Endothelial cell of umbilical vein (primary cell): ENCODE data around the gene CDC34. TPM values are rescaled to one million over a fixed set of nuclear protein-coding genes. Genes with fewer than 3 reads are reported as not detected.

Source experiments
- BruUV-seq: library from RNA; stranded (reverse); fragments of 400-500 nt; replicated peaks from 2 replicates; lab custom pipeline; 2021; lab: Mats Ljungman, UMichigan
- CTCF ChIA-PET: fragments of 300-600, 350-600 bp; sonication (Branson Sonifier 250); formaldehyde crosslinking; loops from one replicate; lab custom pipeline; 2021; ENCODE audit warnings: antibody characterized with exemption, inconsistent platforms; lab: Charles Lee
- POLR2A ChIA-PET: fragments of 300-600, 350-600 bp; sonication (Branson Sonifier 250); formaldehyde crosslinking; loops from one replicate; lab custom pipeline; 2021; ENCODE audit warnings: antibody characterized with exemption, inconsistent platforms; lab: Charles Lee
- DNase-seq: peaks from one replicate; pipeline ENCODE4 v3.0.0-alpha.2; 2011; ENCODE audit warnings: low read depth, low spot score
- FAIRE-seq: peaks from 2 replicates; lab custom pipeline; 2011; peaks lifted over from hg19 to GRCh38; lab: Jason Lieb, UNC
- H2AFZ ChIP-seq: 2 replicates; pipeline ENCODE4 v1.6.0; 2012; ENCODE audit warnings: low read depth, low read length, control low read depth, inconsistent platforms
- H3K27ac ChIP-seq: 2 replicates; pipeline ENCODE4 v1.5.1; 2011; ENCODE audit warnings: low read depth, mild to moderate bottlenecking, control low read depth, low read length, moderate library complexity; ENCODE audit not compliant: insufficient read depth
- H3K27me3 ChIP-seq, 2 experiments: 2 replicates each; pipeline versions ENCODE4 v1.6.0 to v1.6.1; 2011; ENCODE audit warnings: low read length in 2 of 2, mixed read lengths in 1 of 2; ENCODE audit not compliant: control insufficient read depth in 2 of 2, insufficient read depth in 2 of 2
- H3K36me3 ChIP-seq, 2 experiments: 2 replicates in 1 of 2; 3 replicates in 1 of 2; pipeline ENCODE4 v1.5.1; 2011; ENCODE audit warnings: low read length in 2 of 2, mild to moderate bottlenecking in 1 of 2, moderate library complexity in 1 of 2; ENCODE audit not compliant: control insufficient read depth in 2 of 2, insufficient read depth in 2 of 2; ENCODE audit errors: extremely low read depth in 1 of 2
- H3K4me1 ChIP-seq: 3 replicates; pipeline ENCODE4 v1.5.1; 2011; ENCODE audit warnings: mild to moderate bottlenecking, low read length; ENCODE audit not compliant: control insufficient read depth, insufficient read depth; ENCODE audit errors: extremely low read depth
- H3K4me2 ChIP-seq: 2 replicates; pipeline ENCODE4 v1.6.1; 2011; ENCODE audit warnings: low read length, control low read depth, mixed read lengths; ENCODE audit not compliant: insufficient read depth
- H3K4me3 ChIP-seq, 3 experiments: fragments of 200-600 bp in 1 of 3; sonication (generic), shearing (Covaris generic) in 1 of 3; replicated peaks in 1 of 3; 2 replicates each; pipeline ENCODE4 v1.5.1; 2011 to 2016; ENCODE audit warnings: control low read depth in 3 of 3, low read length in 3 of 3, mild to moderate bottlenecking in 2 of 3, inconsistent platforms in 1 of 3, low read depth in 1 of 3, moderate library complexity in 1 of 3; ENCODE audit not compliant: insufficient read depth in 1 of 3
- H3K79me2 ChIP-seq: 2 replicates; pipeline ENCODE4 v1.6.0; 2012; ENCODE audit warnings: low read length, inconsistent platforms; ENCODE audit not compliant: control insufficient read depth, insufficient read depth
- H3K9ac ChIP-seq: replicated peaks from 2 replicates; pipeline ENCODE3; 2011; ENCODE audit warnings: low read length, control low read depth; ENCODE audit not compliant: insufficient read depth; ENCODE audit errors: extremely low read depth
- H3K9me1 ChIP-seq: replicated peaks from 3 replicates; pipeline ENCODE4 v1.6.0; 2011; ENCODE audit warnings: mild to moderate bottlenecking, low read length; ENCODE audit not compliant: control insufficient read depth, insufficient read depth; ENCODE audit errors: extremely low read depth
- H3K9me3 ChIP-seq: replicated peaks from 2 replicates; pipeline ENCODE4 v1.5.1; 2012; ENCODE audit warnings: low read length, inconsistent platforms; ENCODE audit not compliant: control insufficient read depth, insufficient read depth
- H4K20me1 ChIP-seq: replicated peaks from 2 replicates; pipeline ENCODE3; 2011; ENCODE audit warnings: mild to moderate bottlenecking, low read length; ENCODE audit not compliant: control insufficient read depth, insufficient read depth; ENCODE audit errors: extremely low read depth
- CTCF ChIP-seq, 2 donors: IDR thresholded peaks; 1 replicate in 1 of 2; 2 replicates in 1 of 2; pipeline ENCODE4 v1.5.1; 2011; ENCODE audit warnings: low read length in 2 of 2, mild to moderate bottlenecking in 2 of 2, moderate library complexity in 2 of 2, control low read depth in 1 of 2, inconsistent platforms in 1 of 2, low read depth in 1 of 2; ENCODE audit not compliant: insufficient read depth in 1 of 2; ENCODE audit errors: extremely low read depth in 1 of 2
- EZH2 ChIP-seq: IDR thresholded peaks from 2 replicates; pipeline ENCODE4 v1.6.1; 2012; ENCODE audit warnings: borderline replicate concordance, low read depth, mild to moderate bottlenecking, moderate library complexity, low read length, inconsistent platforms; ENCODE audit not compliant: severe bottlenecking
- FOS ChIP-seq: IDR thresholded peaks from 2 replicates; pipeline ENCODE4 v1.6.1; 2011; ENCODE audit warnings: mild to moderate bottlenecking, low read length, moderate library complexity, borderline replicate concordance; ENCODE audit not compliant: insufficient read depth
- JUN ChIP-seq: IDR thresholded peaks from 2 replicates; pipeline ENCODE4 v1.6.1; 2011; ENCODE audit warnings: borderline replicate concordance, low read depth; ENCODE audit not compliant: insufficient read length, insufficient read depth
- MAX ChIP-seq: IDR thresholded peaks from 2 replicates; pipeline ENCODE4 v1.6.1; 2011; ENCODE audit not compliant: insufficient read depth, insufficient read length
- MYC ChIP-seq: IDR thresholded peaks from one replicate; pipeline ENCODE4 v1.6.1; 2011; ENCODE audit warnings: mild to moderate bottlenecking, low read depth, low read length
- POLR2A ChIP-seq: IDR thresholded peaks from 2 replicates; pipeline ENCODE4 v1.6.1; 2012; ENCODE audit warnings: low read depth, mild to moderate bottlenecking, control low read depth, low read length
- POLR2AphosphoS5 ChIP-seq: IDR thresholded peaks from 2 replicates; pipeline ENCODE4 v1.6.1; 2012; ENCODE audit warnings: low read depth, mild to moderate bottlenecking, control low read depth, low read length, moderate library complexity; ENCODE audit not compliant: insufficient read depth
- dilution Hi-C: fragments of 300-500 bp; cut with MboI; formaldehyde crosslinking; loops from one replicate; pipeline ENCODE4 v1.15.0; 2019; ENCODE audit warnings: low sequenced_read_pairs; ENCODE audit not compliant: extremely low pct_ligation_motif_present
- intact Hi-C: fragments of 100-400 bp; cut with micrococcal nuclease; formaldehyde crosslinking; loops from one replicate; pipeline ENCODE4 v1.10.0; 2022
- polyA plus RNA-seq, 4 experiments: library from polyadenylated mRNA; depleted of rRNA in 3 of 4; stranded (reverse) in 3 of 4; unstranded in 1 of 4; fragments of >200 nt; gene quantifications; 2 replicates each; pipeline versions ENCODE4 v1.2.1 to v1.2.3, GENCODE V29; 2011 to 2012; ENCODE audit warnings: missing spikeins in 1 of 4
- total RNA-seq: library from RNA; stranded (reverse); gene quantifications from 2 replicates; pipeline ENCODE4 v1.2.3, GENCODE V29; 2021

The CDC34 gene
- total and polyA plus RNA-seq, 2 donors (not counting 3 experiments of a cell fraction or from before 2014, with no cell fraction given): 90.4 to 92.9 TPM

- Histone ChIP-seq H3K36me3 (peaks cover 4 to 11% of the 10 kb centered on the region in 2 experiments), H3K4me2 (peak overlapping the region; percentile 2), H3K27ac (no peak overlapping the region), H3K4me1 (peaks cover 28% of the 10 kb centered on the region), H4K20me1 (peaks cover 2% of the 10 kb centered on the region), H2AFZ (no peak overlapping the region), H3K79me2 (peaks cover 70% of the 10 kb centered on the region), H3K27me3 (no peaks in the 10 kb centered on the region), H3K9ac (no peak overlapping the region), H3K9me3 (no peaks in the 10 kb centered on the region), H3K4me3 (no peak overlapping the region), H3K9me1 (no peaks in the 10 kb centered on the region)
- dilution Hi-C loops (no loop called here), intact Hi-C loops (no loop called here)
- POLR2A ChIA-PET: interaction anchor here (1.2 kb wide), 1 partner anchor 9 kb away, joined by 3 read pairs; no protein-coding TSS in a partner anchor
- FAIRE-seq: no peak
- TF ChIP-seq MAX: no peak
- TF ChIP-seq POLR2A: no peak
- TF ChIP-seq CTCF (IDR thresholded peaks at IDR 0.05; ENCODE audit: extremely low read depth in 1 of 2, insufficient read depth in 1 of 2, low read depth in 1 of 2, low read length in 2 of 2): no peak
- TF ChIP-seq FOS: no peak
- TF ChIP-seq JUN: no peak
- no peak for TF ChIP-seq EZH2
- TF ChIP-seq POLR2AphosphoS5: no peak
- no peak for TF ChIP-seq MYC
- CTCF ChIA-PET: interaction anchor here (0.7 to 2.6 kb wide), 3 partner anchors 9 to 64 kb away, joined by 3 to 21 read pairs (median 3); no protein-coding TSS in a partner anchor
- peak; percentile 26 for DNase-seq
- BruUV-seq: no TSS peak
Measured at GRCh38 chr19:574658-575526, 43.3 kb downstream of the CDC34 start.
